Measurements from ENCODE around the gene PTPRE. TPM values are rescaled to one million over a fixed set of nuclear protein-coding genes. Genes with fewer than 3 reads are reported as not detected.

PTPRE gene
- total and polyA plus RNA-seq, 2 of the 4 experiments (the other 2 are of a cell fraction): 0.34 to 0.54 TPM

- CTCF ChIA-PET: no interaction called here
- no CpG with 5 or more reads among the region's 6 CpGs for WGBS, 2 experiments (ENCODE audit: extremely low coverage in 2 of 2, insufficient read length in 1 of 2)
- Histone ChIP-seq H4K8ac (ENCODE audit: low read depth in 2 of 2, low read length in 2 of 2) (no peak overlapping the region), H3K4me2 (ENCODE audit: low read depth, low read length) (no peak overlapping the region), H3K9me3 (ENCODE audit: control insufficient read depth, insufficient read depth, low read length) (no peaks in the 10 kb centered on the region), H4K91ac (ENCODE audit: insufficient read depth, low read depth, low read length) (no peak overlapping the region), H2BK5ac (ENCODE audit: low read depth, low read length, poor library complexity, severe bottlenecking) (no peak overlapping the region), H3K56ac (ENCODE audit: extremely low read depth, insufficient read depth, low read length) (no peak overlapping the region), H2AK5ac (ENCODE audit: low read depth, low read length) (no peak overlapping the region), H3K79me1 (ENCODE audit: low read depth in 1 of 2, low read length in 2 of 2) (no peaks in the 10 kb centered on the region), H3K4me1 (ENCODE audit: control insufficient read depth, insufficient read depth, low read length) (no peaks in the 10 kb centered on the region), H4K20me1 (ENCODE audit: insufficient read depth, low read length) (no peaks in the 10 kb centered on the region; the same call in 1 of the 2 replicates), H3K18ac (ENCODE audit: low read depth, low read length) (no peak overlapping the region), H2BK20ac (ENCODE audit: low read depth, low read length) (no peak overlapping the region), H3K36me3 (ENCODE audit: control insufficient read depth, insufficient read depth, low read length) (no peaks in the 10 kb centered on the region), H3K14ac (replicated peaks; ENCODE audit: low read depth, low read length) (no peak overlapping the region), H3K4me3 (ENCODE audit: insufficient read depth, low read depth, low read length) (no peak overlapping the region), H2BK120ac (ENCODE audit: low read depth, low read length) (no peak overlapping the region), H3K27ac (ENCODE audit: insufficient read depth, low read length) (no peak overlapping the region), H3K4ac (ENCODE audit: low read depth, low read length) (no peak overlapping the region), H3K23ac (ENCODE audit: low read depth, low read length) (no peak overlapping the region), H3K9me1 (ENCODE audit: insufficient read depth, low read length) (no peaks in the 10 kb centered on the region), H2AFZ (replicated peaks; ENCODE audit: low read length, poor library complexity) (no peak overlapping the region), H3K27me3 (ENCODE audit: control insufficient read depth, insufficient read depth, low read length) (no peaks in the 10 kb centered on the region), H2AK9ac (replicated peaks; ENCODE audit: low read depth, low read length, poor library complexity) (no peak overlapping the region), H4K5ac (ENCODE audit: low read depth, low read length) (no peak overlapping the region), H3K9ac (ENCODE audit: low read depth, low read length) (no peak overlapping the region), H2BK15ac (ENCODE audit: low read depth, low read length) (no peak overlapping the region)
- in situ Hi-C loops (cut with MboI; ENCODE audit: low sequenced_read_pairs): no loop called here
- no peak for ATAC-seq (ENCODE audit: low read depth)
- intact Hi-C loops (cut with micrococcal nuclease): no loop called here
- no peak for DNase-seq
- no peak for TF ChIP-seq POLR2A (IDR thresholded peaks at IDR 0.05; ENCODE audit: low read depth, low read length)
- TF ChIP-seq RCOR1 (IDR thresholded peaks at IDR 0.05; ENCODE audit: insufficient replicate concordance, low read length): no peak
- TF ChIP-seq FOS (IDR thresholded peaks at IDR 0.05; ENCODE audit: low read depth, low read length): no peak
- no peak for TF ChIP-seq MXI1 (IDR thresholded peaks at IDR 0.05; ENCODE audit: borderline replicate concordance, low read depth, low read length)
- TF ChIP-seq, protein P1, sequence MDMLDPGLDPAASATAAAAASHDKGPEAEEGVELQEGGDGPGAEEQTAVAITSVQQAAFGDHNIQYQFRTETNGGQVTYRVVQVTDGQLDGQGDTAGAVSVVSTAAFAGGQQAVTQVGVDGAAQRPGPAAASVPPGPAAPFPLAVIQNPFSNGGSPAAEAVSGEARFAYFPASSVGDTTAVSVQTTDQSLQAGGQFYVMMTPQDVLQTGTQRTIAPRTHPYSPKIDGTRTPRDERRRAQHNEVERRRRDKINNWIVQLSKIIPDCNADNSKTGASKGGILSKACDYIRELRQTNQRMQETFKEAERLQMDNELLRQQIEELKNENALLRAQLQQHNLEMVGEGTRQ (IDR thresholded peaks at IDR 0.05; ENCODE audit: low read depth, low read length): no peak
- TF ChIP-seq RAD21 (IDR thresholded peaks at IDR 0.05; ENCODE audit: low read length): no peak
- TF ChIP-seq SMC3 (IDR thresholded peaks at IDR 0.05; ENCODE audit: low read depth, low read length): no peak
- TF ChIP-seq, protein P2, sequence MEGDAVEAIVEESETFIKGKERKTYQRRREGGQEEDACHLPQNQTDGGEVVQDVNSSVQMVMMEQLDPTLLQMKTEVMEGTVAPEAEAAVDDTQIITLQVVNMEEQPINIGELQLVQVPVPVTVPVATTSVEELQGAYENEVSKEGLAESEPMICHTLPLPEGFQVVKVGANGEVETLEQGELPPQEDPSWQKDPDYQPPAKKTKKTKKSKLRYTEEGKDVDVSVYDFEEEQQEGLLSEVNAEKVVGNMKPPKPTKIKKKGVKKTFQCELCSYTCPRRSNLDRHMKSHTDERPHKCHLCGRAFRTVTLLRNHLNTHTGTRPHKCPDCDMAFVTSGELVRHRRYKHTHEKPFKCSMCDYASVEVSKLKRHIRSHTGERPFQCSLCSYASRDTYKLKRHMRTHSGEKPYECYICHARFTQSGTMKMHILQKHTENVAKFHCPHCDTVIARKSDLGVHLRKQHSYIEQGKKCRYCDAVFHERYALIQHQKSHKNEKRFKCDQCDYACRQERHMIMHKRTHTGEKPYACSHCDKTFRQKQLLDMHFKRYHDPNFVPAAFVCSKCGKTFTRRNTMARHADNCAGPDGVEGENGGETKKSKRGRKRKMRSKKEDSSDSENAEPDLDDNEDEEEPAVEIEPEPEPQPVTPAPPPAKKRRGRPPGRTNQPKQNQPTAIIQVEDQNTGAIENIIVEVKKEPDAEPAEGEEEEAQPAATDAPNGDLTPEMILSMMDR (conservative IDR thresholded peaks at IDR 0.05; ENCODE audit: low read depth, low read length): no peak
- no peak for TF ChIP-seq CEBPB (IDR thresholded peaks at IDR 0.05; ENCODE audit: low read depth, low read length)
- no peak for TF ChIP-seq BHLHE40 (IDR thresholded peaks at IDR 0.05; ENCODE audit: low read depth, low read length)
- TF ChIP-seq NFE2L2 (IDR thresholded peaks at IDR 0.05; ENCODE audit: low read depth, low read length): no peak
- no peak for TF ChIP-seq ELK1 (IDR thresholded peaks at IDR 0.05; ENCODE audit: borderline replicate concordance, low read depth, low read length)
- no TSS peak for BruUV-seq (replicated peaks)
- POLR2A ChIA-PET (ENCODE audit: unreplicated experiment): no interaction called here
- dilution Hi-C loops (cut with HindIII; ENCODE audit: low sequenced_read_pairs, unreplicated experiment): no loop called here
Observed at GRCh38 chr10:127940866-127941640, 34.1 kb downstream of the PTPRE start.
